ENCODE data around the gene KNDC1.

The KNDC1 gene

DNA sequence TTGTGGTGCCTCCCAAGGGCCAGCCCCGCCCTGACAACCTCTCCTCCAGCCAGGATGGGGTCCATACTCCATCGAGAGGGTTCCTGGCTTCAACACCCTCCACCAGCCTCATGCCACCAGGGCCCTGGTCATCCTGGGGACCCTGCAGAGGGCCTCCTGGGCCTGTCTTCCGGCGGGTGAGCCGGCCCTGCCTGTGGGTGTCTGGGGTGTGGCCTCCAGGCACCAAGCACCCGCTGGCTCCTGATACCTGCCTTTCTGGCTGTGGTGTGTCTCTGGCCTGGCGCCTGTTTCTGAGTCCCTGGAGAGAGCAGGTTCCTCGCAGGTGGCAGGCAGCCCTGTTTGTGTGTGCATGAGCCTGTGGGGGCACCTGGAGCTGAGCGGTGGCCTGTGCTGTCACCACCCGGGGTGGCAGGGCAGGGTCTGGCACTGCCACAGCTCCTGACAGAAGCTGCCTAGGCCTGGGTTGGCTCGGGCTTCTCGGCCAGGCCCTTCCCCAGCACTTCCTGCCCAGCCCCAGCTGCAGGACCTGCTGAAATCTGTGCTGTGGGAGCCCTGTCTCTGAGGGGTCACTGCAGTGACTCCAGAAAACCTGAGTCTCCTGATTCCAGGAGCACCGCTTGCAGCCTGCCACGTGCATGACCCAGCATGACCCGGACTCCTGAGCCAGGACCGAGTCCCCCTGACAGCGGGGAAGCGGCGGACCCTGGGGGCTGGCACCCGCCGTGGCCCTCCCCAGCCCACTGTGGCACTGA lies 98.2 kb downstream of the KNDC1 start:
- TF ChIP-seq, protein P1, sequence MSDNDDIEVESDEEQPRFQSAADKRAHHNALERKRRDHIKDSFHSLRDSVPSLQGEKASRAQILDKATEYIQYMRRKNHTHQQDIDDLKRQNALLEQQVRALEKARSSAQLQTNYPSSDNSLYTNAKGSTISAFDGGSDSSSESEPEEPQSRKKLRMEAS (IDR thresholded peaks at IDR 0.05; ENCODE audit: low read depth, low read length) = no peak
- TF ChIP-seq POLR2A (IDR thresholded peaks at IDR 0.05; ENCODE audit: extremely low read depth, insufficient read length) (no peak), MYC (IDR thresholded peaks at IDR 0.05; ENCODE audit: low read depth, low read length) (no peak)
- TF ChIP-seq, protein P2, sequence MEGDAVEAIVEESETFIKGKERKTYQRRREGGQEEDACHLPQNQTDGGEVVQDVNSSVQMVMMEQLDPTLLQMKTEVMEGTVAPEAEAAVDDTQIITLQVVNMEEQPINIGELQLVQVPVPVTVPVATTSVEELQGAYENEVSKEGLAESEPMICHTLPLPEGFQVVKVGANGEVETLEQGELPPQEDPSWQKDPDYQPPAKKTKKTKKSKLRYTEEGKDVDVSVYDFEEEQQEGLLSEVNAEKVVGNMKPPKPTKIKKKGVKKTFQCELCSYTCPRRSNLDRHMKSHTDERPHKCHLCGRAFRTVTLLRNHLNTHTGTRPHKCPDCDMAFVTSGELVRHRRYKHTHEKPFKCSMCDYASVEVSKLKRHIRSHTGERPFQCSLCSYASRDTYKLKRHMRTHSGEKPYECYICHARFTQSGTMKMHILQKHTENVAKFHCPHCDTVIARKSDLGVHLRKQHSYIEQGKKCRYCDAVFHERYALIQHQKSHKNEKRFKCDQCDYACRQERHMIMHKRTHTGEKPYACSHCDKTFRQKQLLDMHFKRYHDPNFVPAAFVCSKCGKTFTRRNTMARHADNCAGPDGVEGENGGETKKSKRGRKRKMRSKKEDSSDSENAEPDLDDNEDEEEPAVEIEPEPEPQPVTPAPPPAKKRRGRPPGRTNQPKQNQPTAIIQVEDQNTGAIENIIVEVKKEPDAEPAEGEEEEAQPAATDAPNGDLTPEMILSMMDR (IDR thresholded peaks at IDR 0.05; ENCODE audit: low read depth, low read length) = no peak
- no peak overlapping the region for H3K4me3 ChIP-seq (ENCODE audit: low read depth, low read length)
- DNase-seq (ENCODE audit: low read depth) = peak; percentile 60

DNA sequence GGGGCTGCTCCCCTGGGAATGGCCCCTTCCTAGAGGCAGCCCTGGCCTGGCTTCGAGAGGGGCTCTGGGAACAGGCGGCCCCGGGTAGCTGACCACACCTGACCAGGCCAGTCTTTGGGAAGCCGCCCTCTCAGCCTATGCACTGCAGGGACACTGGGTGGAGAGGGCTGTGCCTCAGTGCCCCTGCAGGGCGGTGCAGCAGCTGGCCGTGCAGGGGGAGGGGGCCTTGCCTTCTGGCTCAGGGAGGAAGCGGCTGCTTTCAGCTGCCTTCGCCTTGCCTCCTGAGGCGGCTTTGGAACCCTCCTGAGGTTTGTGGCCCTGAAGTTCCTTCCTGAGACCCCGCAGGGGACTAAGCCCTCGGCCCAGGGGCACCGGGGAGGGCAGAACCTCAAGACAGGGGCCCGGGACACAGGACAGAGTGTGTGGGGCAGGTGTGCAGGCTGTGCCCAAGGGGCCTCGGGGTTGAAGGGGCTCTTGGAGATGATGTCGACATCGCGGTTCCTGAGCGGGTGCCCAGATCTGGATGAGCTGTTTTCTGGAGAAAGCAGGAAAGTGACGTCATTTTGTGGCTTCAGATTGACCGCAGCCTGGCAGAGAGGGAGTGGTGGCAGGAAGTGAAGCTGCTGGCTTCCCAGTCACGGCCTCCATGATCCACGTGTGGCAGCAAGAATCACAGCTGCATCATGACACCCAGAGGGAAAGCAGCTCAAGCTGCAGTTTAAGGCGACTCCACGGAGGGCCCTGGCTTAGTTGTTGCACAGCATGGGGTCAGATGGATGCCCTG lies 99.0 kb downstream of the KNDC1 start:
- TF ChIP-seq, protein P1 (IDR thresholded peaks at IDR 0.05; ENCODE audit: low read depth, low read length) = peak; percentile 97
- TF ChIP-seq, protein P2 (IDR thresholded peaks at IDR 0.05; ENCODE audit: low read depth, low read length) = no peak
- peak; percentile 97 for TF ChIP-seq MYC (IDR thresholded peaks at IDR 0.05; ENCODE audit: low read depth, low read length)
- peak; percentile 11 for TF ChIP-seq POLR2A (IDR thresholded peaks at IDR 0.05; ENCODE audit: extremely low read depth, insufficient read length)
- H3K4me3 ChIP-seq (ENCODE audit: low read depth, low read length) = no peak overlapping the region
- DNase-seq (ENCODE audit: low read depth) = peak; percentile 100

DNA sequence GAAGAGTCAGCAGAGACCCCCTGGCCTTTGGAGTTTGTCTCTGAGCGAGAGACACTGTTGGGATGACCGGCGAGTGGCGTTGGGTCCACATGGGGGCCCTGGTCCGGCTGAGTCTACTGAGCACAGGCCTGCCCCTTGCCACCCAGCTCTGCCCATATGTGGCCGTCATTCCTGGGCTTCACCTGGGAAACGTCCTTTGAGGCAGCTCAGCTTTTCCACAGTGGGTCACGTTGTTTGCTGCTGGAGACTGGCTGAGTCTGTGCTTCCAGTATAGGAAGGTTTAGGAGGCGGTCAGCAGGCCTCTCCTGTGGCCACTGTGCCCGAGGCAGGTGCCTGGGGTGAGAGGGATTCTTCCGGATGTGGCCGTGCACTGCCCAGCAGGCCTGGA lies 99.6 kb downstream of the KNDC1 start:
- TF ChIP-seq, protein P1 (IDR thresholded peaks at IDR 0.05; ENCODE audit: low read depth, low read length) = no peak
- TF ChIP-seq, protein P2 (IDR thresholded peaks at IDR 0.05; ENCODE audit: low read depth, low read length) = no peak
- DNase-seq (ENCODE audit: low read depth) = no peak
- H3K4me3 ChIP-seq (ENCODE audit: low read depth, low read length) = no peak overlapping the region

DNA sequence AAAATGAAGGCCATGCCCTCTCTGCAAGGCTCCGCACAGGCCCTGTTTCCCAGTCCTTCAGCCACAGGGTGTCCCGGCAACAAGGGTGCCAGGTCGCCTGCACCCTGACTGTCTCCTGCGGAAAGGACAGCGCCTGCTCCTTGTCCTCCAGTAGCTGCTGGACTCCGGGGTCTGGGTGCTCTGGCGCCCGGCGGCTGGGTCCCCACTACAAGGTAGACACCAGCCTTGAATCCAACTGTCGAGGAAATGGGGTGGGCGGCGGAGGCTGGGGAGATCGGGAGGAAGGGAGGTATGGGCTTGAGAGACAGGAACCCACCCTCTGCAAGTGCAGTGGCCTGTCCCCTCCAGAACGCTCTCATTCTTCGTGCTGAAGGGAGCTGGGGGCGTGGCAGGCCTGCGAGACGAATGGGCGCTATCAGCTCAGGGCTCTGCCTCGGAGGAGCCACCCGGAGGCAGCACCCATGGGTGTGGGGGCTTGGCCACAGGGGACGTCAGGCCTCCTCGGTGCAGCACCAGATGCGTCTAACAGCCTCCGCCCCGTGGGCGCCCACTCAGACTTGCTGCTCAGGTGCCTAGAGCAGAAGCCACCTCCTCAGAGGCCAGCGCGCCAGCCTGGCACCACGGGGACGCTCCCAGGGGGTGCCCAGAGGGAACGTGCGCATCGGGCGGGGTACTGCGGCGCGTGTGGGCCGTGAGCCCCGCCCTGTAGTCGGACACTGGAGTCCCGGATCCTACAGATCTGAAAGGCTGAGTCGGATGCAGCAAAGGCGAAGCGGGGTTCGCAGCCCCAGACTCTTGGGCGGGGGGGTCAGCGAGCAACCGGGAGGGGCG lies 101.1 kb downstream of the KNDC1 start:
- peak; percentile 84 for DNase-seq (ENCODE audit: low read depth)
- TF ChIP-seq POLR2A (IDR thresholded peaks at IDR 0.05; ENCODE audit: extremely low read depth, insufficient read length) = no peak
- TF ChIP-seq, protein P2 (IDR thresholded peaks at IDR 0.05; ENCODE audit: low read depth, low read length) = no peak
- TF ChIP-seq, protein P1 (IDR thresholded peaks at IDR 0.05; ENCODE audit: low read depth, low read length) = no peak; the same call in 1 of the 2 replicates
- TF ChIP-seq MYC (IDR thresholded peaks at IDR 0.05; ENCODE audit: low read depth, low read length) = no peak
- peak overlapping the region; percentile 51 for H3K4me3 ChIP-seq (ENCODE audit: low read depth, low read length)

DNA sequence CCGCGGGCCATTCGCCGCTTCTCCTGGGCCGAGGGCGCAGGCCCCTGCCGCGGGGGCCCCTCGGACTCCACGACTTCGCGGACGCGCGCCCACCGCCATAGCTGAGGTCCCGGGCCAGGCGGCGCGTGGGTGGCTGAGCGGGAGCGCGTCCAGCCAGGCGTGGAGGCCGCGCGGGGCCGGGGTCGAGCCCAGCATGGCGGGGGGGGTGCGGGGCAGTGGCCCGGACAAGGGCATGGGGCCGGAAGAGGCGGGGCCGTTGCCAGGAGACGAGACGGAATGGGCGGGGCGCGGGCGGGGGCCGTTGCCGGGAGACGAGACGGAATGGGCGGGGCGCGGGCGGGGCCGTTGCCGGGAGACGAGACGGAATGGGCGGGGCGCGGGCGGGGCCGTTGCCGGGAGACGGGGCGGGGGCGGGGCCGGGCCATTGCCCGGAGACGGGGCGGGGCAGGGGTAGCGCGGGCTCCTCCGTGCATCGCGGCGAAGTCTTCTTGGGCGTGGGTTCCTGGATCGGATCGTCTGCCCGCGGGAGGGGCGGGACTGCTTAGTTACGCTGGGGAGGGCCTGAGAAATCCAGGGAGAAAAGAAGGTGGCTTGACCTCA lies 101.8 kb downstream of the KNDC1 start:
- peak overlapping the region; percentile 51 for H3K4me3 ChIP-seq (ENCODE audit: low read depth, low read length)
- DNase-seq (ENCODE audit: low read depth) = peak; percentile 82
- TF ChIP-seq POLR2A (IDR thresholded peaks at IDR 0.05; ENCODE audit: extremely low read depth, insufficient read length) = peak; percentile 51
- no peak for TF ChIP-seq MYC (IDR thresholded peaks at IDR 0.05; ENCODE audit: low read depth, low read length)
- TF ChIP-seq, protein P1 (IDR thresholded peaks at IDR 0.05; ENCODE audit: low read depth, low read length) = no peak
- TF ChIP-seq, protein P2 (IDR thresholded peaks at IDR 0.05; ENCODE audit: low read depth, low read length) = no peak

Data from NB4 (cell line).